Measurements from ENCODE around the gene TMEM11.

Gene TMEM11

GRCh38 chr17:21157586-21158370 lies 56.2 kb downstream of the TMEM11 start:
- no peak for DNase-seq

DNA sequence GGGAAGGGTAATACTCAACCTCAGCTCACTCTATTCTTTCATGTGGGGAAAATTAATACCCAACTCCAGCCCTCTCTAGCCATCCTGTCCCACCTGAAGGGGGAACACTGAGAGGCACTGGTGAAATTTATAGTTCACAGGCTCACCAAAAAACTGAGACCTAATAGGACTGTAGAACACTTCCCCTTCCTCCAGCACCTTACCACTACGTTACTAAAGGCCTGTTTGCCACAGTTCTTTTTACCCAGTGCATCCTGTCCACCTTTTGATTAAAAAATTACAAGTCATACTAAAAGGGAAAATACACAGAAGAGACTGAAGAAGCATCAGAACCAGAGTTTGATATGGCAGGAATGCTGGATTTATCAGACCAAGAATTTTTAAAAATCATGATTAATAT lies 61.2 kb downstream of the TMEM11 start:
- DNase-seq: no peak

- DNase-seq: no peak
Observed at GRCh38 chr17:21149621-21150020, 64.3 kb downstream of the TMEM11 start.

Measured in NCI-H748 treated with DMSO at 0.1 percent for 48 hours (cell line).